HG03439 (cell line): ENCODE measurements around the gene ST3GAL3.

Experiments
- ATAC-seq: cut with Tn5 transposase; IDR thresholded peaks from one replicate; pipeline ENCODE4 v1.9.1; 2021; ENCODE audit warnings: mild to moderate bottlenecking, moderate library complexity; ENCODE audit not compliant: unreplicated experiment

ST3GAL3 gene

GRCh38 chr1:43783671-43784205, 76.4 kb downstream of the ST3GAL3 start:
- ATAC-seq = no peak

GRCh38 chr1:43786201-43786958, 79.0 kb downstream of the ST3GAL3 start:
- ATAC-seq = no peak

- no peak for ATAC-seq
These were observed 79.6 kb downstream of the ST3GAL3 start for GRCh38 chr1:43786960-43787359.

GRCh38 chr1:43789604-43790550, 82.5 kb downstream of the ST3GAL3 start:
- ATAC-seq = no peak

- no peak for ATAC-seq
These were observed 83.9 kb downstream of the ST3GAL3 start for GRCh38 chr1:43791243-43791642.

GRCh38 chr1:43796111-43796581, 88.8 kb downstream of the ST3GAL3 start:
- no peak for ATAC-seq

GRCh38 chr1:43797891-43798290, 90.6 kb downstream of the ST3GAL3 start:
- ATAC-seq = no peak

- no peak for ATAC-seq
These were observed 92.6 kb downstream of the ST3GAL3 start for GRCh38 chr1:43799656-43800635.

- ATAC-seq = no peak
These were observed 93.4 kb downstream of the ST3GAL3 start for GRCh38 chr1:43800771-43801170.

- ATAC-seq = no peak
These were observed 93.9 kb downstream of the ST3GAL3 start for GRCh38 chr1:43801203-43801602.

- no peak for ATAC-seq
These were observed 95.1 kb downstream of the ST3GAL3 start for GRCh38 chr1:43802356-43802980.

GRCh38 chr1:43803105-43803504, 95.8 kb downstream of the ST3GAL3 start:
- no peak for ATAC-seq

GRCh38 chr1:43803646-43804045, 96.3 kb downstream of the ST3GAL3 start:
- ATAC-seq = no peak

- ATAC-seq = no peak
These were observed 97.2 kb downstream of the ST3GAL3 start for GRCh38 chr1:43804569-43804968.

- ATAC-seq = no peak
These were observed 98.0 kb downstream of the ST3GAL3 start for GRCh38 chr1:43805340-43805739.

- no peak for ATAC-seq
These were observed 98.8 kb downstream of the ST3GAL3 start for GRCh38 chr1:43806183-43806582.

GRCh38 chr1:43809097-43809673, 101.8 kb downstream of the ST3GAL3 start:
- no peak for ATAC-seq

GRCh38 chr1:43812579-43812978, 105.2 kb downstream of the ST3GAL3 start:
- no peak for ATAC-seq

GRCh38 chr1:43814401-43814800, 107.1 kb downstream of the ST3GAL3 start:
- ATAC-seq = no peak
